Activated CD8-positive, alpha-beta memory T cell treated with anti-CD3 and anti-CD28 coated beads, Interleukin-2, amount 10 ng/mL, durations not matched to agents 7 days and 5 days (primary cell): ENCODE results near the gene NCKAP5. TPM values are rescaled to one million over a fixed set of nuclear protein-coding genes. Genes with fewer than 3 reads are reported as not detected.

Experiments
- ATAC-seq: fragments of 150-1000 bp; cut with Tn5 transposase; one replicate; pipeline ENCODE4 v1.10.0; 2021; ENCODE audit warnings: moderate library complexity
- CTCF ChIA-PET: fragments of 350-600 bp; sonication (Branson Sonifier 250); formaldehyde crosslinking; loops from one replicate; lab custom pipeline; 2021; ENCODE audit warnings: antibody characterized with exemption; lab: Charles Lee
- DNase-seq: peaks from one replicate; pipeline ENCODE4 v3.0.0-alpha.2; 2020
- H3K27ac Mint-ChIP-seq: one replicate; pipeline ENCODE4 v1.8.0; 2021; ENCODE audit warnings: mild to moderate bottlenecking, mixed read lengths
- H3K27me3 Mint-ChIP-seq: one replicate; pipeline ENCODE4 v1.8.0; 2021; ENCODE audit warnings: mixed read lengths
- H3K36me3 Mint-ChIP-seq: one replicate; pipeline ENCODE4 v1.8.0; 2021; ENCODE audit warnings: mild to moderate bottlenecking, mixed read lengths
- H3K4me1 Mint-ChIP-seq: one replicate; pipeline ENCODE4 v1.8.0; 2021; ENCODE audit warnings: mixed read lengths
- H3K4me3 Mint-ChIP-seq: one replicate; pipeline ENCODE4 v1.8.0; 2021; ENCODE audit warnings: mild to moderate bottlenecking, moderate library complexity, mixed read lengths
- H3K9me3 Mint-ChIP-seq: one replicate; pipeline ENCODE4 v1.8.0; 2022; ENCODE audit warnings: low read depth, mixed read lengths
- total RNA-seq, 2 experiments: library from RNA; stranded (reverse); gene quantifications; one replicate each; pipeline ENCODE4 v1.2.3, GENCODE V29; 2021

Gene NCKAP5
- total RNA-seq, 2 experiments from 2014 or later, result not detected

GRCh38 chr2:133506996-133507395 lies 61.3 kb downstream of the NCKAP5 start:
- CTCF ChIA-PET, result interaction anchor here (1.2 kb wide), 1 partner anchor 337 kb away, joined by 3 read pairs; no protein-coding TSS in a partner anchor
- H3K27me3 Mint-ChIP-seq, result no peaks in the 10 kb centered on the region
- no peaks in the 10 kb centered on the region for H3K4me1 Mint-ChIP-seq
- ATAC-seq (no peak), DNase-seq (no peak)
- no peaks in the 10 kb centered on the region for H3K36me3 Mint-ChIP-seq
- H3K27ac Mint-ChIP-seq, result no peak overlapping the region
- no peak overlapping the region for H3K4me3 Mint-ChIP-seq
- no peaks in the 10 kb centered on the region for H3K9me3 Mint-ChIP-seq

GRCh38 chr2:133504566-133505505 lies 63.4 kb downstream of the NCKAP5 start:
- no peak for DNase-seq

GRCh38 chr2:133503927-133504326 lies 64.3 kb downstream of the NCKAP5 start:
- H3K27ac Mint-ChIP-seq, result no peak overlapping the region
- ATAC-seq (no peak), DNase-seq (no peak)
- no peaks in the 10 kb centered on the region for H3K36me3 Mint-ChIP-seq
- H3K27me3 Mint-ChIP-seq, result no peaks in the 10 kb centered on the region
- no peak overlapping the region for H3K4me3 Mint-ChIP-seq
- H3K4me1 Mint-ChIP-seq, result no peaks in the 10 kb centered on the region
- H3K9me3 Mint-ChIP-seq, result no peaks in the 10 kb centered on the region
- CTCF ChIA-PET, result no interaction called here

More at GRCh38 chr2:133504566-133505505, 63.4 kb downstream of the NCKAP5 start:
- no peaks in the 10 kb centered on the region for H3K4me1 Mint-ChIP-seq
- H3K4me3 Mint-ChIP-seq, result no peak overlapping the region
- no peaks in the 10 kb centered on the region for H3K27me3 Mint-ChIP-seq
- H3K9me3 Mint-ChIP-seq, result no peaks in the 10 kb centered on the region
- CTCF ChIA-PET, result no interaction called here
- H3K27ac Mint-ChIP-seq, result no peak overlapping the region
- no peak for ATAC-seq
- no peaks in the 10 kb centered on the region for H3K36me3 Mint-ChIP-seq

GRCh38 chr2:133503323-133503722 lies 64.9 kb downstream of the NCKAP5 start:
- DNase-seq (no peak), ATAC-seq (no peak)
- Mint-ChIP-seq H3K27me3 (no peaks in the 10 kb centered on the region), H3K4me3 (no peak overlapping the region), H3K9me3 (no peaks in the 10 kb centered on the region), H3K36me3 (no peaks in the 10 kb centered on the region), H3K27ac (no peak overlapping the region), H3K4me1 (no peaks in the 10 kb centered on the region)
- CTCF ChIA-PET, result no interaction called here

GRCh38 chr2:133502678-133503077 lies 65.6 kb downstream of the NCKAP5 start:
- ATAC-seq (no peak), DNase-seq (no peak)
- Mint-ChIP-seq H3K4me3 (no peak overlapping the region), H3K27ac (no peak overlapping the region), H3K27me3 (no peaks in the 10 kb centered on the region), H3K36me3 (no peaks in the 10 kb centered on the region), H3K4me1 (no peaks in the 10 kb centered on the region), H3K9me3 (no peaks in the 10 kb centered on the region)
- CTCF ChIA-PET, result no interaction called here

- Mint-ChIP-seq H3K27ac (no peak overlapping the region), H3K9me3 (no peaks in the 10 kb centered on the region), H3K4me3 (no peak overlapping the region), H3K27me3 (no peaks in the 10 kb centered on the region), H3K36me3 (no peaks in the 10 kb centered on the region), H3K4me1 (no peaks in the 10 kb centered on the region)
- ATAC-seq, result no peak
- DNase-seq, result no peak
- CTCF ChIA-PET, result no interaction called here
Observed at GRCh38 chr2:133500917-133501316, 67.3 kb downstream of the NCKAP5 start.

GRCh38 chr2:133498662-133499585 lies 69.3 kb downstream of the NCKAP5 start:
- Mint-ChIP-seq H3K4me3 (no peak overlapping the region), H3K36me3 (no peaks in the 10 kb centered on the region), H3K27ac (no peak overlapping the region), H3K27me3 (no peaks in the 10 kb centered on the region), H3K9me3 (no peaks in the 10 kb centered on the region), H3K4me1 (no peaks in the 10 kb centered on the region)
- ATAC-seq (no peak), DNase-seq (no peak)
- CTCF ChIA-PET, result no interaction called here

- CTCF ChIA-PET, result no interaction called here
- Mint-ChIP-seq H3K9me3 (no peaks in the 10 kb centered on the region), H3K27me3 (no peaks in the 10 kb centered on the region), H3K27ac (no peak overlapping the region), H3K36me3 (no peaks in the 10 kb centered on the region), H3K4me1 (no peaks in the 10 kb centered on the region), H3K4me3 (no peak overlapping the region)
- DNase-seq (no peak), ATAC-seq (no peak)
Observed at GRCh38 chr2:133497951-133498565, 70.2 kb downstream of the NCKAP5 start.

GRCh38 chr2:133497270-133497893 lies 70.9 kb downstream of the NCKAP5 start:
- no peaks in the 10 kb centered on the region for H3K9me3 Mint-ChIP-seq
- no peaks in the 10 kb centered on the region for H3K27me3 Mint-ChIP-seq
- H3K27ac Mint-ChIP-seq, result no peak overlapping the region
- CTCF ChIA-PET, result no interaction called here
- no peak for DNase-seq
- no peaks in the 10 kb centered on the region for H3K36me3 Mint-ChIP-seq
- no peaks in the 10 kb centered on the region for H3K4me1 Mint-ChIP-seq
- no peak for ATAC-seq
- no peak overlapping the region for H3K4me3 Mint-ChIP-seq

- H3K27me3 Mint-ChIP-seq, result no peaks in the 10 kb centered on the region
- ATAC-seq (no peak), DNase-seq (no peak)
- CTCF ChIA-PET, result no interaction called here
- no peak overlapping the region for H3K4me3 Mint-ChIP-seq
- H3K27ac Mint-ChIP-seq, result no peak overlapping the region
- no peaks in the 10 kb centered on the region for H3K9me3 Mint-ChIP-seq
- no peaks in the 10 kb centered on the region for H3K4me1 Mint-ChIP-seq
- no peaks in the 10 kb centered on the region for H3K36me3 Mint-ChIP-seq
Observed at GRCh38 chr2:133496501-133497269, 71.6 kb downstream of the NCKAP5 start.

GRCh38 chr2:133495226-133495625 lies 73.0 kb downstream of the NCKAP5 start:
- H3K4me3 Mint-ChIP-seq, result no peak overlapping the region
- CTCF ChIA-PET, result no interaction called here

GRCh38 chr2:133492719-133493380 lies 75.4 kb downstream of the NCKAP5 start:
- ATAC-seq (no peak), DNase-seq (no peak)
- Mint-ChIP-seq H3K9me3 (no peaks in the 10 kb centered on the region), H3K4me1 (no peaks in the 10 kb centered on the region), H3K27ac (no peak overlapping the region), H3K36me3 (no peaks in the 10 kb centered on the region), H3K27me3 (no peaks in the 10 kb centered on the region), H3K4me3 (no peak overlapping the region)
- CTCF ChIA-PET, result no interaction called here

More at GRCh38 chr2:133495226-133495625, 73.0 kb downstream of the NCKAP5 start:
- Mint-ChIP-seq H3K27ac (no peak overlapping the region), H3K36me3 (no peaks in the 10 kb centered on the region), H3K9me3 (no peaks in the 10 kb centered on the region), H3K4me1 (no peaks in the 10 kb centered on the region), H3K27me3 (no peaks in the 10 kb centered on the region)
- DNase-seq (no peak), ATAC-seq (no peak)
